Activated B cell treated with CpG ODN at 0.5 μM for 24 hours (primary cell): ENCODE data around the gene AGA. TPM values are rescaled to one million over a fixed set of nuclear protein-coding genes. Genes with fewer than 3 reads are reported as not detected.

Experiments used
- ATAC-seq: fragments of 200-7000 bp; cut with Tn5 transposase; one replicate; pipeline ENCODE4 v1.10.0; 2021; ENCODE audit warnings: low read depth, mild to moderate bottlenecking, moderate library complexity
- CTCF ChIA-PET: fragments of 350-600 bp; sonication (Branson Sonifier 250); formaldehyde crosslinking; loops from one replicate; lab custom pipeline; 2021; ENCODE audit warnings: antibody characterized with exemption; lab: Charles Lee
- POLR2A ChIA-PET: fragments of 350-600 bp; sonication (Branson Sonifier 250); formaldehyde crosslinking; loops from one replicate; lab custom pipeline; 2021; ENCODE audit warnings: antibody characterized with exemption; lab: Charles Lee
- DNase-seq: peaks from one replicate; pipeline ENCODE4 v3.0.0; 2022
- H3K27ac Mint-ChIP-seq: one replicate; pipeline ENCODE4 v1.8.0; 2020; ENCODE audit warnings: mixed read lengths
- H3K27me3 Mint-ChIP-seq: one replicate; pipeline ENCODE4 v1.8.0; 2021; ENCODE audit warnings: mixed read lengths
- H3K36me3 Mint-ChIP-seq: one replicate; pipeline ENCODE4 v1.8.0; 2021; ENCODE audit warnings: low read depth, mixed read lengths
- H3K4me1 Mint-ChIP-seq: one replicate; pipeline ENCODE4 v1.8.0; 2021; ENCODE audit warnings: mixed read lengths
- H3K4me3 Mint-ChIP-seq: one replicate; pipeline ENCODE4 v1.8.0; 2020; ENCODE audit warnings: mild to moderate bottlenecking, mixed read lengths
- H3K9me3 Mint-ChIP-seq: one replicate; pipeline ENCODE4 v1.8.0; 2020; ENCODE audit warnings: mixed read lengths
- intact Hi-C: fragments of 100-400 bp; cut with micrococcal nuclease; formaldehyde crosslinking; loops from one replicate; pipeline ENCODE4 v1.15.1; 2024
- total RNA-seq: library from RNA; stranded (reverse); gene quantifications from 2 replicates; pipeline ENCODE4 v1.2.3, GENCODE V29; 2022
- TF ChIP-seq, protein P1 (sequence below): fragments of 200-600 bp; IDR thresholded peaks from one replicate; pipeline ENCODE4 v1.8.0; 2022; ENCODE audit warnings: antibody characterized with exemption, mild to moderate bottlenecking

AGA gene
- total RNA-seq, 1 donor from 2014 or later: 27.7 TPM

DNA sequence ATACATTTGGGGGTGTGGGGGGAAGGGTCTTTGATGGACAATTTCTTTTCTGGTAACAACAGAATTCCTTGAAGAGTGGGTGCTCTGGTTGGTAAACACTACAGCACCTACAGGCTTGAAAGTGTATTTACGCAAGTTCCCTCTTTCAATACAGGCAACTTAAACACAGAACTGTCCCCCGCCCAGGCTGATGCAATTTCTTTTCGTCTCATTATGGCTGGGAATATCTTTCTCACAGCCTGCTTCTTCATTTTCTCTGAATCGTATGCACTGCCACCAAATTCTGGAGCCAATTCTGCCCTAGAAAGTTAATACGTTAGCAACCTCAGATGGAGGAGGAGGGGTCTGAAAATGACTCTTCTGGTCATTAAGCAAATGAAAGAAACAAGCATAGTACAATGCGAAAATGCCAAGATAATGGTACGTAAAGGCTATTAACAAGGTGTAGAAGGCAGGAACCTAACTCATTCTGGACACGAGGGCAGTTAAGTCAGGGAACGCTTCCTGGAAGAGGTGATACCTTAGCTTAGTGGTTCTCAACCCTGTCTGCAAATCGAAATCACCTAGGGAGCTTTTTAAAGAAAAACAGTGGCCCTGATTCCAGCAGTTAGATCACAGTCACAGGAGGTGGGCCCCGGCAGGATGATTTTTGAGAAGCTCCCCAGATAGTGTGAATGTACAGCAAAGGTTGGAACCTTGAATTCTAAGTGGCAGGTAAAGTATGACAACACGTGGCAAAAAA, 1.0 kb downstream of the AGA start:
- DNase-seq (no peak), ATAC-seq (peak; percentile 17)
- ChIA-PET CTCF (interaction anchor here (0.7 kb wide), 1 partner anchor 25 kb away, joined by 3 read pairs; no protein-coding TSS in a partner anchor), POLR2A (interaction anchor here (0.5 to 3.4 kb wide), 8 partner anchors 10 to 1439 kb away, joined by 3 to 19 read pairs (median 5); partner anchors contain the start of genes NEIL3 and SPATA4)
- peaks cover 23% of the 10 kb centered on the region for H3K4me1 Mint-ChIP-seq
- peak overlapping the region; percentile 91 for H3K27ac Mint-ChIP-seq
- H3K36me3 Mint-ChIP-seq: peaks cover 40% of the 10 kb centered on the region
- intact Hi-C loops: no loop called here
- H3K27me3 Mint-ChIP-seq: no peaks in the 10 kb centered on the region
- TF ChIP-seq, protein P1, sequence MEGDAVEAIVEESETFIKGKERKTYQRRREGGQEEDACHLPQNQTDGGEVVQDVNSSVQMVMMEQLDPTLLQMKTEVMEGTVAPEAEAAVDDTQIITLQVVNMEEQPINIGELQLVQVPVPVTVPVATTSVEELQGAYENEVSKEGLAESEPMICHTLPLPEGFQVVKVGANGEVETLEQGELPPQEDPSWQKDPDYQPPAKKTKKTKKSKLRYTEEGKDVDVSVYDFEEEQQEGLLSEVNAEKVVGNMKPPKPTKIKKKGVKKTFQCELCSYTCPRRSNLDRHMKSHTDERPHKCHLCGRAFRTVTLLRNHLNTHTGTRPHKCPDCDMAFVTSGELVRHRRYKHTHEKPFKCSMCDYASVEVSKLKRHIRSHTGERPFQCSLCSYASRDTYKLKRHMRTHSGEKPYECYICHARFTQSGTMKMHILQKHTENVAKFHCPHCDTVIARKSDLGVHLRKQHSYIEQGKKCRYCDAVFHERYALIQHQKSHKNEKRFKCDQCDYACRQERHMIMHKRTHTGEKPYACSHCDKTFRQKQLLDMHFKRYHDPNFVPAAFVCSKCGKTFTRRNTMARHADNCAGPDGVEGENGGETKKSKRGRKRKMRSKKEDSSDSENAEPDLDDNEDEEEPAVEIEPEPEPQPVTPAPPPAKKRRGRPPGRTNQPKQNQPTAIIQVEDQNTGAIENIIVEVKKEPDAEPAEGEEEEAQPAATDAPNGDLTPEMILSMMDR: no peak
- H3K9me3 Mint-ChIP-seq: no peaks in the 10 kb centered on the region
- H3K4me3 Mint-ChIP-seq: peak overlapping the region; percentile 86

DNA sequence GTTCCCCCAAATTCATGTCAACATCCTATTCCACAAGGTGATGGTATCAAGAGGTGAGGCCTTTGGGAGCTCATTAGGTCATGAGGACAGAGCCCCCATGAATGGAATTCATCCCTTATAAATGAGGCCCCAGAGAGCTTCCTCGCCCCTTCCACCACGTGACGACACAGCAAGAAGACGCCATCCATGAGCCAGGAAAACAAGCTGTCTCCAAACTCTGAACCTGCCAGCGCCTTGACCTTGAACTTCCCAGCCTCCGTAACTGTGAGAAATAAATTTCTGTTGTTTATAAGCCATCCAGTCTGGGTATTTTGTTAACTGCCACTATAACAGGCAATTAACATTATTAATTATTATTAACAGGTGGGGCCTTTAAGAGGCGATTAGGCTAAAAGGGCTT, 5.8 kb downstream of the AGA start:
- Mint-ChIP-seq H3K36me3 (peaks cover 71% of the 10 kb centered on the region), H3K27ac (no peak overlapping the region), H3K9me3 (no peaks in the 10 kb centered on the region), H3K27me3 (no peaks in the 10 kb centered on the region), H3K4me3 (no peak overlapping the region), H3K4me1 (peaks cover 14% of the 10 kb centered on the region)
- intact Hi-C loops: no loop called here
- POLR2A ChIA-PET: no interaction called here
- DNase-seq: no peak
- no peak for ATAC-seq
- TF ChIP-seq, protein P1: no peak
- CTCF ChIA-PET: no interaction called here

DNA sequence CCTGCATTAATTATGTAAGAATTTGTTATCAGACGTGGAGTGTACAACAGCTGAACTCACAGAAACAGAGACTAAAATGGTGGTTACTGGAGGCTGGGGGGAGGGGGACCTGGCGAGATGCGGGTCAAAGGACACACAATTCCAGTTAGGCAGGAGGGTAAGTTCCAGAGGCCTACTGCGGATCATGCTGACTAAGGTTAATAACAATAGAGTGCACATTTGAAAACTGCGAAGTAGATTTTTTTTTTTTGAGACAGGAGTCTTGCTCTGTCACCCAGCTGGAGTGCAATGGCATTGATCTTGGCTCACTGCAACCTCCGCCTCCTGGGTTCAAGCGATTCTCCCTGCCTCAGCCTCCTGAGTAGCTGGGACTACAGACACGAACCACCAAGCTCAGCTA, 7.6 kb downstream of the AGA start:
- ChIA-PET CTCF (no interaction called here), POLR2A (interaction anchor here (0.6 kb wide), 1 partner anchor 45 kb away, joined by 3 read pairs; no protein-coding TSS in a partner anchor)
- Mint-ChIP-seq H3K27ac (no peak overlapping the region), H3K36me3 (peaks cover 77% of the 10 kb centered on the region), H3K4me1 (no peaks in the 10 kb centered on the region), H3K9me3 (no peaks in the 10 kb centered on the region), H3K27me3 (no peaks in the 10 kb centered on the region), H3K4me3 (no peak overlapping the region)
- ATAC-seq (no peak), DNase-seq (no peak)
- intact Hi-C loops: no loop called here
- TF ChIP-seq, protein P1: no peak

DNA sequence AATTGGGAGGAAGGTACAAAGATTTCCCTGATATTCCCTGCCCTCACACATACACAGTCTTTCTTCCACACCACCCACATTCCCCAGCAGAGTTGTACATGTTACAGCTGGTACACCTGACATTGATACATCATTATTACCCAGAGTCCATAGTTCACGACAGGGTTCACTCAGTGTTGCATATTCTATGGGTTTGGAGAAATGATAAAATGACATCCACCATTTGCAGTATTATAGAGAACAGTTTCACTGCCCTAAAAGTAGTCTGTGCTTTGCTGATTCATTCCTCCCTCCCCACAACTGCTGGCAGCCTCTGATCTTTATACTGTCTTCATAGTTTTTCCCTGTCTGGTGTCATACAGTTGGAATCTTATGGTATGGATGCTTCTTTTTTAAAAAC, 15.0 kb downstream of the AGA start:
- no peaks in the 10 kb centered on the region for H3K9me3 Mint-ChIP-seq
- no peak overlapping the region for H3K4me3 Mint-ChIP-seq
- peaks cover 19% of the 10 kb centered on the region for H3K36me3 Mint-ChIP-seq
- POLR2A ChIA-PET: no interaction called here
- ATAC-seq (no peak), DNase-seq (no peak)
- TF ChIP-seq, protein P1: no peak
- H3K27ac Mint-ChIP-seq: no peak overlapping the region
- CTCF ChIA-PET: no interaction called here
- intact Hi-C loops: no loop called here
- H3K27me3 Mint-ChIP-seq: peaks cover 2% of the 10 kb centered on the region
- no peaks in the 10 kb centered on the region for H3K4me1 Mint-ChIP-seq

DNA sequence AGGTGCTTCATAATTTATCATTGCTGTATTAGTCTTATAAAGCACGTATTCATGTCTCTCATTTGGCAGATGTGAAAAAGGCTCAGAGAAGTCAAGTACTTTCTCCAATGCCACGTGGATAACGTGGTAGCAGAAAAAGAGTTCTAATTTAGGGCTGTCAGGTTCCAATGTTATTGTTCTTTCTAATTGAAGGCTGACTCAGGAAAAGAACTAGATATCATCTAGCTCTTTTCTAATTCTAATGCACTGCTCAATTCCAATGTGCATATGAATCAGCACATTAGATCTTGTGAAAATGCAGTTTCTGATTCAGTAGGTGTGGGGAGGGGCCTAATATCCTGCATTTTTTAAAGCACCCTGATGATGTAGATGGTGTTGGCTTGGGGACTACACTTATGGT, 22.8 kb downstream of the AGA start:
- no peak for ATAC-seq
- peaks cover 6% of the 10 kb centered on the region for H3K27me3 Mint-ChIP-seq
- DNase-seq: no peak
- POLR2A ChIA-PET: no interaction called here
- no peak overlapping the region for H3K4me3 Mint-ChIP-seq
- intact Hi-C loops: no loop called here
- no peak overlapping the region for H3K27ac Mint-ChIP-seq
- no peaks in the 10 kb centered on the region for H3K4me1 Mint-ChIP-seq
- TF ChIP-seq, protein P1: no peak
- CTCF ChIA-PET: no interaction called here
- peaks cover 13% of the 10 kb centered on the region for H3K9me3 Mint-ChIP-seq
- no peaks in the 10 kb centered on the region for H3K36me3 Mint-ChIP-seq
